Breast epithelium (tissue), 3 donors: Measurements from ENCODE around the gene ATMIN.

Source experiments
- CTCF ChIP-seq, 3 donors: fragments of 450-650 bp; IDR thresholded peaks; one replicate each; pipeline ENCODE4 v1.5.1; 2016 to 2017; ENCODE audit warnings: antibody characterized with exemption in 3 of 3, mild to moderate bottlenecking in 3 of 3, moderate library complexity in 3 of 3
- POLR2A ChIP-seq: fragments of 450-650 bp; IDR thresholded peaks from one replicate; pipeline ENCODE4 v1.6.1; 2016; ENCODE audit warnings: antibody characterized with exemption, mild to moderate bottlenecking, moderate library complexity

GRCh38 chr16:80994451-80994850 lies 41.2 kb upstream of the ATMIN start:
- no peak for TF ChIP-seq POLR2A
- TF ChIP-seq CTCF (IDR thresholded peaks at IDR 0.05): no peak
